HG03439 (cell line): ENCODE measurements around the gene NECTIN1.

Source experiments
- ATAC-seq: cut with Tn5 transposase; IDR thresholded peaks from one replicate; pipeline ENCODE4 v1.9.1; 2021; ENCODE audit warnings: mild to moderate bottlenecking, moderate library complexity; ENCODE audit not compliant: unreplicated experiment

The NECTIN1 gene

GRCh38 chr11:119755356-119756071 lies 26.5 kb upstream of the NECTIN1 start:
- no peak for ATAC-seq

GRCh38 chr11:119754656-119755355 lies 25.8 kb upstream of the NECTIN1 start:
- no peak for ATAC-seq

- ATAC-seq: no peak
These were observed 25.2 kb upstream of the NECTIN1 start for GRCh38 chr11:119754199-119754598.

GRCh38 chr11:119752946-119753345 lies 23.9 kb upstream of the NECTIN1 start:
- no peak for ATAC-seq

- peak; percentile 35 for ATAC-seq
These were observed 23.4 kb upstream of the NECTIN1 start for GRCh38 chr11:119752345-119752871.

GRCh38 chr11:119750056-119750455 lies 21.1 kb upstream of the NECTIN1 start:
- ATAC-seq: no peak

- no peak for ATAC-seq
These were observed 20.1 kb upstream of the NECTIN1 start for GRCh38 chr11:119749006-119749565.

GRCh38 chr11:119747868-119748660 lies 19.1 kb upstream of the NECTIN1 start:
- no peak for ATAC-seq

- ATAC-seq: no peak
These were observed 17.0 kb upstream of the NECTIN1 start for GRCh38 chr11:119745776-119746535.

- no peak for ATAC-seq
These were observed 16.1 kb upstream of the NECTIN1 start for GRCh38 chr11:119745112-119745511.

GRCh38 chr11:119744577-119744976 lies 15.6 kb upstream of the NECTIN1 start:
- ATAC-seq: no peak

GRCh38 chr11:119743006-119743405 lies 14.0 kb upstream of the NECTIN1 start:
- no peak for ATAC-seq

- ATAC-seq: no peak
These were observed 13.4 kb upstream of the NECTIN1 start for GRCh38 chr11:119742263-119742861.

- no peak for ATAC-seq
These were observed 12.6 kb upstream of the NECTIN1 start for GRCh38 chr11:119741369-119742262.

GRCh38 chr11:119739975-119740374 lies 11.0 kb upstream of the NECTIN1 start:
- no peak for ATAC-seq

- no peak for ATAC-seq
These were observed 10.2 kb upstream of the NECTIN1 start for GRCh38 chr11:119739021-119739703.

GRCh38 chr11:119738059-119738439 lies 9.0 kb upstream of the NECTIN1 start:
- no peak for ATAC-seq

- ATAC-seq: no peak
These were observed 8.5 kb upstream of the NECTIN1 start for GRCh38 chr11:119737366-119738058.
